Brain microvascular endothelial cell (primary cell): ENCODE data around the gene IQSEC2.

Experiments used
- DNase-seq: peaks from one replicate; pipeline ENCODE4 v3.0.0-alpha.2; 2020
- H3K27ac ChIP-seq: fragments of 250-450 bp; sonication (Bioruptor Pico); 2 replicates; pipeline ENCODE4 v1.5.1; 2020; ENCODE audit warnings: mild to moderate bottlenecking, moderate library complexity
- H3K27me3 ChIP-seq: fragments of 250-450 bp; sonication (Bioruptor Pico); replicated peaks from 2 replicates; pipeline ENCODE4 v1.5.1; 2020; ENCODE audit warnings: mild to moderate bottlenecking
- H3K36me3 ChIP-seq: fragments of 250-450 bp; sonication (Bioruptor Pico); replicated peaks from 2 replicates; pipeline ENCODE4 v1.5.1; 2020; ENCODE audit warnings: mild to moderate bottlenecking
- H3K4me3 ChIP-seq: 2 replicates; pipeline ENCODE4 v1.5.1; 2011; ENCODE audit warnings: low read depth, mild to moderate bottlenecking, control low read depth, low read length, moderate library complexity
- in situ Hi-C: cut with HindIII; loops from 2 replicates; pipeline ENCODE4 v1.10.0; 2017; ENCODE audit warnings: low sequenced_read_pairs, low pct_ligation_motif_present
- TF ChIP-seq, protein P1 (sequence below): IDR thresholded peaks from 2 replicates; pipeline ENCODE4 v1.5.1; 2011; ENCODE audit warnings: low read depth, mild to moderate bottlenecking, moderate library complexity, low read length, control low read depth, inconsistent platforms; ENCODE audit errors: missing control alignments

Gene IQSEC2

DNA sequence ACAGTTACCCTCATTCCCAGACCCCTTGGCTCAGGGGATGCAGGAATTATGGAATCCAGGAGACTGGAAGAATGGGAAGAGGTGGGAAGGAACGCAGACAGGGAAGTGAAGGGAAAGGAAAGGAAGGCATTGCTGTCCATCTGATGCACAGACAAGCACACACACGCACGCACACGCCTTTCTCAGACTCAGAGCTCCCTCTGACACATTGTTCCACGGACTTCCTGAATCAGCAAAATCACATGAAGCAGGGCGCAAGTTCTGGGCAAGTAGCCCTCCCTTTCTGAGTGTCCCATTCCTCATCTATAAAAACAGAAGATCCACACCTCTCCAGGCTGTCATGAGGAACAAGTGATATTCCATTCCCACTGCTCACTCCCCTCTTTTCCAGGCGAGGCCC is 13.2 kb downstream of the IQSEC2 start:
- H3K27ac ChIP-seq = no peak overlapping the region
- TF ChIP-seq, protein P1, sequence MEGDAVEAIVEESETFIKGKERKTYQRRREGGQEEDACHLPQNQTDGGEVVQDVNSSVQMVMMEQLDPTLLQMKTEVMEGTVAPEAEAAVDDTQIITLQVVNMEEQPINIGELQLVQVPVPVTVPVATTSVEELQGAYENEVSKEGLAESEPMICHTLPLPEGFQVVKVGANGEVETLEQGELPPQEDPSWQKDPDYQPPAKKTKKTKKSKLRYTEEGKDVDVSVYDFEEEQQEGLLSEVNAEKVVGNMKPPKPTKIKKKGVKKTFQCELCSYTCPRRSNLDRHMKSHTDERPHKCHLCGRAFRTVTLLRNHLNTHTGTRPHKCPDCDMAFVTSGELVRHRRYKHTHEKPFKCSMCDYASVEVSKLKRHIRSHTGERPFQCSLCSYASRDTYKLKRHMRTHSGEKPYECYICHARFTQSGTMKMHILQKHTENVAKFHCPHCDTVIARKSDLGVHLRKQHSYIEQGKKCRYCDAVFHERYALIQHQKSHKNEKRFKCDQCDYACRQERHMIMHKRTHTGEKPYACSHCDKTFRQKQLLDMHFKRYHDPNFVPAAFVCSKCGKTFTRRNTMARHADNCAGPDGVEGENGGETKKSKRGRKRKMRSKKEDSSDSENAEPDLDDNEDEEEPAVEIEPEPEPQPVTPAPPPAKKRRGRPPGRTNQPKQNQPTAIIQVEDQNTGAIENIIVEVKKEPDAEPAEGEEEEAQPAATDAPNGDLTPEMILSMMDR = no peak
- in situ Hi-C loops = no loop called here
- no peaks in the 10 kb centered on the region for H3K36me3 ChIP-seq
- no peak for DNase-seq
- no peak overlapping the region for H3K4me3 ChIP-seq
- H3K27me3 ChIP-seq = peaks cover 3% of the 10 kb centered on the region

DNA sequence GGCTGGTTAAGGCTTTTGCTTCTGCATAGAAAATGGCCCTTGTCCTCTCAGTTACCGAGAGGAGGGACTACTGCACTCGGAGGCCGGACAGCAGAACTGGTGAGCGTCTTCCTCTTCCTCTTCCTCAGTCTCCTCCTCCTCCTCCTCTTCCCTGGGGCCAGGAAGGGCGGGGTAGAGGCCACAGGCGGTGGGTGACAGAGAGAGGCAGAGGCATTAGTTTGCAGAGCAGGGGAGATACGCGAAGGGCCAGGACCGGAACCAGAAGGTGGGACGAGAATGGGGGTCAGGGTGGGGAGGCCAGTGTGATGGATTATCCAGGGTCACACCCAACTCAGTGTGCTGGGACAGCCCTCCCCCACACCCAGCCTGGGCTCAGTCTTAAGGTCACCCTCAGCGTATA is 14.5 kb downstream of the IQSEC2 start:
- TF ChIP-seq, protein P1 = no peak
- H3K27me3 ChIP-seq = peaks cover 3% of the 10 kb centered on the region
- in situ Hi-C loops = no loop called here
- no peaks in the 10 kb centered on the region for H3K36me3 ChIP-seq
- no peak for DNase-seq
- H3K4me3 ChIP-seq = no peak overlapping the region
- no peak overlapping the region for H3K27ac ChIP-seq

DNA sequence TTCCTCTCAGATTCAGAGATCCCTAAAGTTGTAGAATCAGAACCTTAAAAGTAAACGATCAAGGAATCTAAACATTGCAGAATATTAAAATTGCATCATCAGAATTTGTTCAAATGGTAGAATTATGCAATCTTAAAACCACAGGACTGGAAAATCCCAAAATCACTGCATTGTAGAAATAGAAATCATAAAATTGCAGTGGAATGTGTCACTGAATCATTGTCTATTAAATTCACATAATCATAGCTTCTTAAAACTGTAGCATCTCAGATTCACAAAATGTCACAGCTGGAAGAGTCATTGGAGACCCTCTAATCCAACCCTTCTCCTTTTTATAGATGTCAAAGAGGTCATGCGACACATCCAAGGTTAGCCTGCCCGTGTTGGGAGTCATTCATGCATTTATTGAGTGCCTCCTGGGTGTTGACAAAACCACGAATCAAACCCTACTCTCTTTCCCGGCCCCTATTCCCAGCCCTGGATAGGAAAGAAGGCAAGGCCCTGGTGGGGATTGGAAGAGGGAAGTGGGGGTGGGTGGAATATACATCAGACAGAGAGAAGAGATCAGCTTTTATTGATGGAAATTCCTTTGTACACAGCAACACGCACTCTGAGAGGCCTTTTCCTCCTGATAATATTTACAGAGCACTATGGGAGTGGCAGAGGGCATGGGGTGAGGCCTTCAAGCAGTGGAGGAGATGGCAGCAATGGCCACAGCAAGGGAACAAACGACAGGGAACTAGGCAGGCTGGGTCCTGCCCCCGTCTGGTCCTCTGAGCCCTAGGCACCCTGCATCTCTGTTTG is 15.4 kb downstream of the IQSEC2 start:
- Histone ChIP-seq H3K27ac (peak overlapping the region; percentile 32), H3K36me3 (no peaks in the 10 kb centered on the region), H3K27me3 (no peaks in the 10 kb centered on the region), H3K4me3 (no peak overlapping the region)
- in situ Hi-C loops = no loop called here
- DNase-seq = no peak
- TF ChIP-seq, protein P1 = no peak

DNA sequence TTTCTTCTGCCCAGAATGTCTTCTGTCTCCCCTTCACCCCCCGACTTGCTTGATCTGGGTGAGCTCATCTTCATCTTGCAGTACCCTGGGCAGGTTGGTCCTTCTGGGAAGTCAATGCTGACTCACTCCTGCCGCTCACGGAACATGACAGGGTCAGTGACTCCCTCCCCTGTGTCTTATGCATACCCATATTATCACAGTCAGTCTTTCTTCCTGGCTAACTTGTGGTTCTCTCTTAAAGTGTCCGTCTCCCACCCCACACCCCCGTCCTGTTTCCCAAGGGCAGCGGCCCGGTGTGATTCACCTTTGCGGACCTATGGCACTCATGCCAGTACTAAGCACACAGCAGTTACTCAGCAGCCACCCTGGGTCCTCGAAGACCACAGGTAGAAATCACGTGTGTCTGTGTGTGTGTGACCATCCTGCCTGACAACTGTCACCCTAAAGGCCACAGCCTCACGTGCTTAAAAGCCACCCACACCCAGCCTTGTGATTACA is 17.7 kb downstream of the IQSEC2 start:
- TF ChIP-seq, protein P1 = no peak
- H3K27me3 ChIP-seq = no peaks in the 10 kb centered on the region
- in situ Hi-C loops = no loop called here
- H3K36me3 ChIP-seq = no peaks in the 10 kb centered on the region
- H3K27ac ChIP-seq = no peak overlapping the region
- peak; percentile 58 for DNase-seq
- no peak overlapping the region for H3K4me3 ChIP-seq

DNA sequence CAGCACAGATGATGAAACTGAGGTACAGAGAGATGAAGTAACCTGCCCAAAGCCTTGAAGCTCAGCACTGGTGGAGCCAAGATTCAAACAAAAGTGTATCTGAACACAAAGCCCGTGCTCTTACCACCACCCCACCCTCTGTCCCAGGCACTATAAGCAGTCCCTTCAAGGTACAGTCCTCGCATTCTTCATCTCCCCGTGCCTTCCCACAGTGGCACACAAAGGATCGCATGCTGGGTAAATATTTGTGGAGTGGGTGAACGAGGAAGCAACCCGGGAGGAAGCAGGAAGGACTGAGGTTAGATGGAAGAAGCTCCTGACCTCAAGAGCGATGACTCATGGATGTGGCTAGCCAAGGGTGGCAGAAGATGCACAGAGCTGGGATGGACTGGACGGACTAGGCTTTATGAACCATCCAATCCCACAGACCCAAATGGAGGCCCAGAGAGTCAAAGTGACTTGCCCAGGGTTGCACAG is 18.4 kb downstream of the IQSEC2 start:
- H3K27ac ChIP-seq = no peak overlapping the region
- H3K4me3 ChIP-seq = no peak overlapping the region
- no peaks in the 10 kb centered on the region for H3K36me3 ChIP-seq
- peak; percentile 44 for DNase-seq
- in situ Hi-C loops = no loop called here
- H3K27me3 ChIP-seq = no peaks in the 10 kb centered on the region
- TF ChIP-seq, protein P1 = no peak
